GM21737 (cell line): ENCODE results near the gene ARID4A.
"Not testable (repeated sequence)": the region's sequence is repeated elsewhere in the genome, so short reads cannot be mapped to it uniquely, and the experiment has no call there.

Experiments
- ATAC-seq: cut with Tn5 transposase; IDR thresholded peaks from one replicate; pipeline ENCODE4 v1.9.1; 2021; ENCODE audit warnings: mild to moderate bottlenecking, moderate library complexity; ENCODE audit not compliant: unreplicated experiment

Gene ARID4A

GRCh38 chr14:58292187-58292586 lies 6.2 kb upstream of the ARID4A start:
- ATAC-seq, result no peak

GRCh38 chr14:58294201-58294600 lies 4.2 kb upstream of the ARID4A start:
- ATAC-seq, result no peak

- ATAC-seq, result no peak
Observed at GRCh38 chr14:58296726-58297125, 1.6 kb upstream of the ARID4A start.

- peak; percentile 1 for ATAC-seq
Observed at GRCh38 chr14:58297412-58297761, 968 bp upstream of the ARID4A start.

- peak; percentile 81 for ATAC-seq
Observed at GRCh38 chr14:58297762-58298476, 436 bp upstream of the ARID4A start.

GRCh38 chr14:58299401-58300330 lies 1.3 kb downstream of the ARID4A start:
- ATAC-seq, result no peak

- ATAC-seq, result no peak
Observed at GRCh38 chr14:58301416-58301815, 3.1 kb downstream of the ARID4A start.

GRCh38 chr14:58305730-58306129 lies 7.4 kb downstream of the ARID4A start:
- ATAC-seq, result no peak

- no peak for ATAC-seq
Observed at GRCh38 chr14:58307597-58308316, 9.4 kb downstream of the ARID4A start.

- ATAC-seq, result no peak
Observed at GRCh38 chr14:58309086-58309485, 10.7 kb downstream of the ARID4A start.

- no peak for ATAC-seq
Observed at GRCh38 chr14:58313699-58314098, 15.3 kb downstream of the ARID4A start.

- ATAC-seq, result no peak
Observed at GRCh38 chr14:58315606-58316005, 17.3 kb downstream of the ARID4A start.

- ATAC-seq, result no peak
Observed at GRCh38 chr14:58327019-58327418, 28.7 kb downstream of the ARID4A start.

GRCh38 chr14:58331111-58331510 lies 32.8 kb downstream of the ARID4A start:
- no peak for ATAC-seq

GRCh38 chr14:58332561-58332960 lies 34.2 kb downstream of the ARID4A start:
- ATAC-seq, result no peak

- ATAC-seq, result not testable (repeated sequence)
Observed at GRCh38 chr14:58339666-58340065, 41.3 kb downstream of the ARID4A start.

GRCh38 chr14:58341152-58341748 lies 42.9 kb downstream of the ARID4A start:
- no peak for ATAC-seq

GRCh38 chr14:58343535-58343934 lies 45.2 kb downstream of the ARID4A start:
- ATAC-seq, result not testable (repeated sequence)

GRCh38 chr14:58353516-58354299 lies 55.4 kb downstream of the ARID4A start:
- ATAC-seq, result no peak

- ATAC-seq, result no peak
Observed at GRCh38 chr14:58354808-58355207, 56.5 kb downstream of the ARID4A start.
